ENCODE measurements around the gene GNPAT.

Gene GNPAT

DNA sequence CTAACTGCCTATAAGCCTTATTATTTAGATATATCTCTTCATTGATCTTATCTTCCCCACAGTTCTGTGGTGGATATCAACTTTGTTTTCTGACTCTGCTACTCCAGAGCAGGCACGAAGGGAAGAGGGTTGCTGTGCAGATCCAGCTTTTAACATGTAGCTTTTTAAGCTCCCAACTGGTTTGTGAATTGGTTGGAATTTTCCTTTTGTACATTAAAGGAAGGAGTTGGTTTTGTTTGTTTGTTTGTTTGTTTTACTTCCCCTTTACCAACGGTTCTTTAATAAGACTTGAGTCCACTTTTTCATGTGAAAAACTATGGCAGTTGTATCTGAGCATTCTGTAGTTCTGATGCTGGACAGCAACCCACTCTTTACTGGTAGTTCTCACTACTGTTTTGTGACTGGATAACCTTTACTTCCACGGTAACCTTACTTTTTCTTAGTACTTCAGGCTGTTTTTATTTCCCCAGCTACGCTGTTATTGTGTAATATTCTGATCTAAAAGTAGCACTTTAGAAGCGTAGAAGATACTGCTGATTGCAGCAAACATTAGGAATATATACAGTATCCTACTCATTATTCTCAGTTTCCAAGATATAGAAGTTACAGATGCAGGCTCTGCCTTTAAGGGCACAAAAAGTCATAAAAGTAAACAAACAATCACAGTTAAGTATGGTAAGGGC, 1.6 kb downstream of the GNPAT start:
- DNase-seq (ENCODE audit: low read depth in 2 of 2) = no peak

- no peak for DNase-seq (ENCODE audit: low read depth in 2 of 2)
Measured at GRCh38 chr1:231248778-231249177, 7.8 kb downstream of the GNPAT start.

DNA sequence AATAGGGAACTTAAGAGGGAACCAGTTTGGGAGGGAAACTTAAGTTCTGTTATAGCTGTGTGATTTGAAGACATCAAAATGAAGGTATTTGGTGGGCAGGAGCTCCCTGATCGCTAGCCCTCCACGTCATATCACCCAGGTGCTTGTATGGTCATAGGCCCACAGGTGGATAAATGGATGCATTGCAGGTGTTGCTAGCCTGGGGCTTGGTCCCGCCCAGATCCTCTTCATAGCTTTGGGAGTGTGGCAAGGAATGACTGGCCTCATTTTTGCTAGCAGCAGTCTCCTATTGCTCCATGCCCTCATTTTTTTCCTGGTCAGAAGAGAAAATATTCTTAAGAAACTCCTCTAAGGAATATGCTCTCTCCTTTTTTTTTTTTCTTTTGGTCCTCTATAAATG, 11.3 kb downstream of the GNPAT start:
- no peak for DNase-seq (ENCODE audit: low read depth in 2 of 2)

DNA sequence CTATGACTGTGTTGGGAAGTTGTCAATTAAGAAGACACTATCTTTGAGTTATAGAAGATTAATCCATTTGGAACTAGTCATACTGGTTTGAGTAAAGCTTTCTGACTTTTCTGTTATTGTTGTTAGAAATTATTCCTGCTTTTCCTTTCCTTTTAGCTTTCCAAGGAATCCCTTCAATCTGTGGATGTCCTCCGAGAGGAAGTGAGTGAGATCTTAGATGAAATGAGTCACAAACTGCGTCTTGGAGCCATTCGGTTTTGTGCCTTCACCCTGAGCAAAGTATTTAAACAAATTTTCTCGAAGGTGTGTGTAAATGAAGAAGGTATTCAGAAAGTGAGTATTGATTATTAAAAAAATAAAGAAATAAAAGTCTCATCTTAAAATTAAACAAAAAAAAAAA, 19.3 kb downstream of the GNPAT start:
- DNase-seq (ENCODE audit: low read depth in 2 of 2) = no peak

GRCh38 chr1:231264642-231265041, 23.6 kb downstream of the GNPAT start:
- DNase-seq (ENCODE audit: low read depth in 2 of 2) = no peak

- DNase-seq (ENCODE audit: low read depth in 2 of 2) = no peak
Measured at GRCh38 chr1:231265379-231265778, 24.4 kb downstream of the GNPAT start.

DNA sequence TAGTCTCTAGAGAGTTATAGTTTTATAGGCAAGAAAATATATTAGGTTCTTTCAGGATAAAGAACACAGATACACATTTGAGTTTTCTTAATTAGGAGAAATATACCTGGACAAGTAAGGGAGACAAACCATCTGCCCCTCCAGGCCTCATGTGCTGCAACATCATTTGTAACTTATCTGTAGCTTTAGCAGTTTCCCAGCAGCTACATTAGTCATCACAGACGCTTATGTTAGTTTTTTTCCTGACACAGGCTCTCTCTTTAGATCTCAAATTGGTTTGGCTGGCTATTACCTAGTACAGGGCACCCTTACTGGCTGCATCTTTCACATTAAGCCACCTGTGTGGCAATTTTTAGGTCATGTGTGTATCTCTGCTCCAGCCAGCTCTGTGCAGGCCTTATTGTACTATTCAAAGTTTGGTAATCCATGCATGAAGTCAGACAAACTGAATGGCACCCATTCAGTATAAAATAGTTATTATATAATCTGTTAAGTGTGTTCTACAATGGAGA, 25.9 kb downstream of the GNPAT start:
- no peak for DNase-seq (ENCODE audit: low read depth in 2 of 2)

GRCh38 chr1:231272173-231272572, 31.2 kb downstream of the GNPAT start:
- DNase-seq (ENCODE audit: low read depth in 2 of 2) = no peak

DNA sequence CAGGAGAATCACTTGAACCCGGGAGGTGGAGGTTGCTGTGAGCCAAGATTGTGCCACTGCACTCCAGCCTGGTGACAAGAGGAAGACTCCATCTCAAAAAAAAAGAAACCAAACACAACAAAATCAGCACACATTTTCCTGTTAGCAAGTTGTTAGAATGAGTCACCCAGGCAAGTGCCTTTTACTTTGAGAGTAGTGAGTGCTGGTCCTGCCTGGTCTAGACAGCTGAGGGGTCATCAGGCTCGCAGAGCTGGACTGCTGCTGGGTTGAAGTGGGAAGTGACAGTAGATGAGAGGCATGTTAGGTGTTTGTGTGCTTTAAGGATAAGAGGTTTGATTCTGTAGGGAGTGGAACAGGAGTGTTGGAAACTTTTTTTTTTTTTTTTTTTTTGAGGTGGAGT, 31.9 kb downstream of the GNPAT start:
- DNase-seq (ENCODE audit: low read depth in 2 of 2) = no peak

GRCh38 chr1:231274119-231274825, 33.3 kb downstream of the GNPAT start:
- DNase-seq (ENCODE audit: low read depth in 2 of 2) = peak; percentile 7 to 17

DNA sequence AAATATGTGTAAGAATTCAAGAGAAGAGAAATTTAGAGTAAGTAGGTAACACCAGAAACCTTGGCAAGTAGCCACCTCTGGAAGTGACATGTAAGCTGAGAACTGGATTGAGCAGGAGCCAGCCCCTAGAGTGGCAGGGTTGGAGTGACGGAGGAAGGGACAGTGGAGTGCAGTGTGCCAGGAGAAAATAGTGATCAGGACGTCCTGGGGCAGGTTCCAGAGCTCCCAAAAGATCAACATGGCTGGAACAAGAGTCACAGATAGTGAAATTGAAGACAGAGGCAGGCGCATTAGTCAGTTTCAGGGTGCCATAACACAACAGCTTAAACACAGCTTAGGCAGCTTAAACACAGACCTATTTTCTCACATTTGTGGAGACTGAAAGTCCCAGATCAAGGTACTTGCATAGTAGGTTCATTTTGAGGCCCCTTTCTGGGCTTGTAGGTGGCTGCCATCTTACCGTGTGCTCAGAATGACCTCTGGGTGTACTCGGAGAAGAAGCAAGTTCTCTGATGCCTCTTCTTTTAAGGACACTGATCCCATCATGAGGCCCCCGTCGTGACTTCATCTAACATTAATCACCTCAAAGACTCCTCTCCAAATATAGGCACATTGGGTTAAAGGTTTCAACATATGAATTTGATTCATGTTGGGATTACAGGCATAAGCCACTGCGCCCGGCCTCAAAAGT, 37.2 kb downstream of the GNPAT start:
- DNase-seq (ENCODE audit: low read depth in 2 of 2) = no peak

DNA sequence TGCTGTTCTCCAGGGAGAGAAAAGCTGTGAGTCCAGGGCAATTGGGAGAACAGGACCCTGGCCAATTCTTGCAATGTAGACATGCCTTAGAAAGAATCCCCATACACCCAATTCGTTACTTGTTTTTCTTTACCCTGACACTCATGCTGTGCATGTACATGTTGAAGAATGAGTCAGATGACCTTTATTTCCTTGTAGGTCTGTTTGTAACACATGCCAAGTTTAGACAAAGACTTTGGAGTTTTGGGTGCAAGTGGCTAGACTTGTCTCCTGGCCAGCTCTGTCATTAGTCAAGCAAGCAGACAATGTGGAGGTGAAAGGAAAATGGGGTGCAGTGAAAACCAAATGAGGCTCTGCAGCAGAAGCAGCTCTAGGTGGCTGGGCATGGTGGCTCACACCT, 38.1 kb downstream of the GNPAT start:
- no peak for DNase-seq (ENCODE audit: low read depth in 2 of 2)

- no peak for DNase-seq (ENCODE audit: low read depth in 2 of 2)
Measured at GRCh38 chr1:231279683-231280082, 38.7 kb downstream of the GNPAT start.

- DNase-seq (ENCODE audit: low read depth in 2 of 2) = no peak
Measured at GRCh38 chr1:231284441-231284840, 43.4 kb downstream of the GNPAT start.

- no peak for DNase-seq (ENCODE audit: low read depth in 2 of 2)
Measured at GRCh38 chr1:231286603-231287002, 45.6 kb downstream of the GNPAT start.

DNA sequence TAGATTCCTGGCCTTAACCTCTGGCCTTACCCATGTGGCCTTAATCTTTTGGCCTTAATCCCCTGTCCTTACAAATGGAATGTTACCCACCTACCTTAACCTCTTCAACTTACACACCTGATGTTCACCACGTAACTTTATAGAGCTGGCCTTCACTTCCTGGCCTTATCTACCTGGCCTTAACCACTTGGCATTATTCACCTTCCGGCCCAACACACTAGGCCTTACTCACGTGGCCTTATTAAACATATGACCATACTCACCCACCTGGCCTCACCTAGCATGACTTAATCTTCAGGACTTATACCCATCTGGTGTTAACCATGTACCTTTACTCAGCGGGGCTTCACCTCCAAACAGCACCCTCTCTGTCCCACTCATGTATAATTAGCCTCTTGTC, 54.9 kb downstream of the GNPAT start:
- DNase-seq (ENCODE audit: low read depth in 2 of 2) = no peak

DNA sequence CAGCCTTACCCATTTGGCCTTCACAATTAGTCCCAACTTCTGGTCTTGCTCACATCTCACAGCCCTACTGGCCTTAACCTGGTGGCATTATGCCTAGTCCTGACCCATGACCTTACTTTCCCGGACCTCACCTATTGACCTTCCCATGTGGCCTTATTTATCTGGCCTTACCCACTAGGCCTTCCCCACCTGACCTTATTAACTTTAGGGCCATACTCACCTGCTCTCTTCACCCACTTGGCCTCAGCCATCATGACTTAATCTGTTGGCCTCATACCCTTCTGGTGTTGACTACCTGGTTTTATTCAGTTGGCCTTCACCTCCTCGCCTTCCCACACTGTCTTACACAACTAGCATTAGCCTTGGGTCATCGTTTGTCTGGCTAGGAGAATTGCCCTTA, 61.0 kb downstream of the GNPAT start:
- no peak for DNase-seq (ENCODE audit: low read depth in 2 of 2)

DNA sequence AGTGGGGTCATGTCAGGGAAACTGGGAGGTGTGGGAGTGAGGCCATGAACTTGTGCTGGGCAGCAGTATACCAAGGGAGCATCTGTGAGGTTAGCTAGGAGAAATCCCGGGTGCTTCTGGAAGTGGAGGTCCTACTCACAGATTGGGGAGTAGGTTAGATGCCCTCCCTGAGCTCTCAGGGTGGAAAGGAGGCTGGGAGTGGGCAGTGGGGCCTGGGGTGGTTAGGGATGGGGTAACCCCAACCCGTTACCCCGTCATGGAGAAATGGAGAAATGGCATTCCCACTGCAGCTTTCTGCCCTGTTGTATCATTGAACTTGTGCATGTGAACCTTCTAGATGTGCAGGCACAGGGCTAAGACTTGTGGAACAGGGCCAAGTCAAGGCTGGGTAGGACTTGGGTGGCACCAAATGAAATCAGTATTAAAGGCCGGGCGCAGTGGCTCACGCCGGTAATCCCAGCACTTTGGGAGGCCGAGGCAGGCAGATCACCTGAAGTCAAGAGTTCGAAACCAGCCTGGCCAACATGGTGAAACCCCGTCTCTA, 69.5 kb downstream of the GNPAT start:
- no peak for DNase-seq (ENCODE audit: low read depth in 2 of 2)

- no peak for DNase-seq (ENCODE audit: low read depth in 2 of 2)
Measured at GRCh38 chr1:231311720-231312431, 70.9 kb downstream of the GNPAT start.

GRCh38 chr1:231312432-231312788, 71.4 kb downstream of the GNPAT start:
- DNase-seq (ENCODE audit: low read depth in 2 of 2) = no peak

DNA sequence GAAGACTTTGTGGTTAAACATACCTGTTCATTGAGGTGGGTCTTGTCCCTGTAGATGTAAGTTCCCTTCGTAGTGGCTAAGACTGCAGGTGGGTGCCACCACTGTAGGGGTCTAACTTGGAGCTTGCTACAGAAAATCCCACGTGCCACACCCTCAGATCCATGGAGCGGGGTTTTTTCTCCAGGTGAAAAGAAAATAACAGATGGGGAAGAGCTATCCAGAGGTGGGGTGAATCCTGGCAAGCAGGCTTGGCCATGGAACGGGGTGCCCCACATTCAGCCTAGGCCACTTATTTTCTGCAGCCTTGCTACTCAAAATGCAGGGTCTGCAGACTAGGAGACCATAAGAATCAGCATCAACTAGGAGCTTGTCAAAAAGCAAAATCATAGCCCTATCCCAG, 72.6 kb downstream of the GNPAT start:
- DNase-seq (ENCODE audit: low read depth in 2 of 2) = no peak

GRCh38 chr1:231315887-231316286, 74.9 kb downstream of the GNPAT start:
- DNase-seq (ENCODE audit: low read depth in 2 of 2) = peak in 1 of 2 donors; percentile 18

All from stimulated activated CD8-positive, alpha-beta memory T cell treated with anti-CD3 and anti-CD28 coated beads, Interleukin-15, amount 100 ng/mL, for 48 hours (primary cell).